ENCODE data around the gene POLR1A.

Gene POLR1A

DNA sequence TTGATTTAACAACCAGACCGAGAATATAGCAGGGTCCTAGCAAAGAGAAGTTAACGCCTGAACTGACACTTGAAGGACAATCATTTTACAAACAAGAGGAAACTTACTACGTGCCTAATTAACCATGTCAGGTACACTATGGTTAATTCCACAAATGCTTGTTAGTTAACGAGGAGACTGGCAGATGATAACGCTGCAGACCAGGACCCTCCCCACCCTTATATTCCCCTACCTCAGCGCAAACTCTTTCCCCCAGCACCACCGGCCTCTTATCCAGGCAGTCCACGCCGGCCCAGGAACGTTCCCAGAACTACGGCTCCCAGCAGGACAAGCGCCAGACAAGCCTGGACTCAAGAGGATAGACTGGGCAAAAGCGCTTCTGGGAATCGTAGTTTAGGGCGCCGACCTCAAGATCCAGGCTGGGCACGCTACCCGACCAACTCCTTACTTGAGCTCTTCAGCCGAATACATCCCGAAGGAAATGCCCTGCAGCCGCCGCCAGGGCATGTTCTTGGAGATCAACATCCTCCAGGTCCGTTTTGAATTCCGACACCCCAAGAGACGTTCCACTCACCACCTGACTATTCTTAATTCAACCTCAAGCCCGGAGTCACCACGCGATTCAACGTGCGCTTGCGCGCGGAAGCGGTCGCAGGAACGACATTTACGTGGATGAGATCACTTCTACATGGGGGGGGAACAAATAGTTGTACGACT is at the start of gene POLR1A:
Gene POLR1A, minus strand, starts transcription at position 635 of the 717 bp plus-strand sequence. Its CDS starts 110 bp downstream, at position 525.
- peak; percentile 68 to 70 for DNase-seq (ENCODE audit: low read depth in 2 of 2)

DNA sequence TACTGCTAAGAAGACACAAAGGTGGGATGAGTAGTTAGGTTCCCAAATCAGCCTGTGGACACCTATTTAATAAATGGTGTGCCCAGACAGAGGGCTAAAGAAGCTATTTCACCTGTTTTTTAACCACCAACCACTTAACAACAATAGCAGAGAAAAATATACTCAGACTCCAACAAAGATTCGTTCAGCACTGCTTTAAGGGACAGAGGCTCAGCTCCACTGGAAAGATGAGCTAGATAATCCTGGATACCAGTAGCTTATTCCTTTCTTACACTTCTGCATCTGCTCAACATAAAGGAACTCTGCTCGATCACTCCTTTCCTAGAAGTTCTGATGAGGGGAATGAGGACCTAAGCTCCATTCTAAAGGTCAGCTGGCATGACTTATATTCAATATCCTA is 44.8 kb upstream of the POLR1A start:
- DNase-seq (ENCODE audit: low read depth in 2 of 2) = no peak

DNA sequence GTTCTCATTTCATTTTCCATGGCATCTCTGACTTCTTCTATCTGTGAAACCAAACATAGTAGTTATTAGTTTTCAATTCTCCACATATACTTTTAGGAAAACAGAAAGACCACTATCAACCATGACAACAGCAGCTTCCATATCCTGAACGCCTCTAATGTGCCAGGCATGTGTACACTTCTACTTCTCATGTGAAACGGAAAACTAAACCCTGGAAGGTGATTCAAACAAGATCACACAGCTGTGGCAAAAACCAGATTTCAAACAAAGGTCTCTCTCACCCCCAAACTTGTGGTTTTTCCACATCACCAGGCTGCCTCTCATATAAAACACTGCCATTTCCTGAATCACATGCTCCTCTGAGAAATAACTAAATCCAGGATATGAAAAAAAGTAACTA is 42.1 kb upstream of the POLR1A start:
- no peak for DNase-seq (ENCODE audit: low read depth in 2 of 2)

DNA sequence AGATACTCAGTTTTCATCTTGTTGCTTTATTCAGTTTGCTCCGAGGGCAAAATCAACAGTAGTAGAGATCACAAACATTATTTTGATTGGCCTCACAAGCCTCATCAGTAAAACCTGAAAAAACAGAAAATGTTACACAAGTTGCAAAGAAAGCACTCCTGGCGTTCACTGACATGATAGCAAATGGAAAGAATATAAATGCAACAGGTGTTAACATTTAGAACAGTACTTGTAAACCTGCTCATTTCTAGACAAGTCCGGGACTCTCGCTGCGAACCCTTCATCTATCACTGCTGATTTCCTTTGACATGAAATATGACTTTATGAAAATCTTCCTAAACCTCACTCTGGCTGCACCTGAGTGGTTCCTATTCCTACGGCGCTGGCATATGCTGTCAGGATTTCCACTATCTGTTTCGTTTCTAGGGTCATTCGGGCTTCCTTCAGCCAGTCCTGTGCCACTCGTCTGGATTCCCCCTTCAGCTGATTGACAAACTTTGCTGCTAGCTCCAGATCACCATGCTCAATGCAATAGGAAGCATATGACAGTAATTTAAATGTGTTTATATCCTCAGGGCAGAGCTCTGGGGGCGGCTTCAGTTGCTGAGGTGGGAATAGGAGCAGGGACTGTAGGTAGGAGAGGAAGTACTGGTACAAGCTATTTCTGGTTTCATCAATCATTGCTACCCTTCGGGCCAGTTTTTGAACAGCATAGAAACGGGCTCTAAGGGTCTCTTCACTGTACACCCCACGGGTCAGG is 38.4 kb upstream of the POLR1A start:
- DNase-seq (ENCODE audit: low read depth in 2 of 2) = no peak

DNA sequence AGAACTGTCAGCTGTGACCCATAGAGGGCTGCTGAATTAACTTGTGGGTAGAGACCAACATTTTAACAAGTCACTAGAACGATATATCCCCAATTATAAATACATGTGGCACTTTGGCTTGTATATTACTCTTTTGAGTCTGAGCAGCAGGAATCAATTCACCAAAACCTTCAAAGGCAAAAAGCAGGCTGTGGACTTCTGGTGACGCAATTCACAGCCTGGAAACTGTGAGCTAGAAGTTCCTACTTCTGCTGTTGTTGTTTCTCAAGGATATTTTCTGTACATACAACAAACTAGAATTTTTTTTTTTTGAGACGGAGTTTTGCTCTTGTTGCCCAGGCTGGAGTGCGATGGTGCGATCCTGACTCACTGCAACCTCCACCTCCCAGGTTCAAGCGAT is 37.6 kb upstream of the POLR1A start:
- no peak for DNase-seq (ENCODE audit: low read depth in 2 of 2)

DNA sequence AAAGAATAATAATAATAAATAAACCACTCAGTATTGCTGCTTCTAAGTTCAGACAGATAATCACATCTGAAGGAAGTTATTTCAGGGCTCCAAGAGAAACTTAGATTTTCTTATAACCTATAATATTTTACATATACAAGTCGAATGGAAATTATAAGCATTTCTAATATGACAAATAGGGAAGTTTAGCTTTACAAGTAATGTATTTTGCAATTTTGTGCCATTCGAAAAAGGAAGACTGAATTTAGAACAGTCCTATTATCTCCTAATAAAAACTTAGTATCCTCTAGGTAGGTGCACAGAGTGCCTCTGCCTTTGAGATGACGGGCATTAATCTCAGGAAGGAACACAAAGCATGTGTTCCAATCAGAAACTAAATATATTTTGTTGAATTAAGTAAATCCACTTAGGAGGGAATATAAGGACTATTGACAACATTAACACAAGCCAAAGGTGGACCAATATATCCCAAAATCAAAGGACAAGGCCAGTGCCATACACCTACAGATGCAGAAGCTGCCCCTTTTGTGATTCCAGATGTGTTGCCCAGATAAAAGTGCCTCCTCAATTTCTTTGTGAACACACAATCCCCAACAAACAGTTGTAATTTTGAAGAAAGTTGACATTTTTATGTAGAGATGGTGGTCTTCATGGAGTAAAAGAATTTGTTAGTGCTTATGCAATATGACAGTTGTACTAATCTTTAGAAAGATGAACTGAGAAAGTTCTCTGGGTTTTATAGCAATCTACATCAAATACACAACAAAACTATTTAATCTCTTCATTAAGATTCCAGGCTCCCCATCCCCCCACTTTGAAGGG is 37.0 kb upstream of the POLR1A start:
- DNase-seq (ENCODE audit: low read depth in 2 of 2) = no peak

DNA sequence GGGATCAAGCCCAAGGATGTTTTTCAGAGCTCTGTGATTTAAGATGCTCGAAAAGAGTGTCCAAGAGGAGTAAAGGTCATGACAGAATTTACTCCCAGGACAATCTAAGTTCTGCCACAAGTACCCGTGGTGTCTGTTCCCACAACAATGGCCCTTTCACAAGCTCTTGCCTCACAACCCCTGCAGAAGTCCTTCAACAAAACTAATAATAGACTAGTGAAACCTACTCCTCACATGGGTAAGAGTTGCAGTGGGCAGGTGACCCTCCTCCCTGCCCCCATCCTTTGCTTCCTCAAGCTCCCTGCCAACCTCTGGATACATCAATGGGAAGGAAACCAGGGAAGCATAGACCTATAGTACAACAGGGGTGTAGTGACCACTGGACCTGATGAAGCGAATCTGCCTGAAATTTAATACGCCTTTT is 35.3 kb upstream of the POLR1A start:
- no peak for DNase-seq (ENCODE audit: low read depth in 2 of 2)

DNA sequence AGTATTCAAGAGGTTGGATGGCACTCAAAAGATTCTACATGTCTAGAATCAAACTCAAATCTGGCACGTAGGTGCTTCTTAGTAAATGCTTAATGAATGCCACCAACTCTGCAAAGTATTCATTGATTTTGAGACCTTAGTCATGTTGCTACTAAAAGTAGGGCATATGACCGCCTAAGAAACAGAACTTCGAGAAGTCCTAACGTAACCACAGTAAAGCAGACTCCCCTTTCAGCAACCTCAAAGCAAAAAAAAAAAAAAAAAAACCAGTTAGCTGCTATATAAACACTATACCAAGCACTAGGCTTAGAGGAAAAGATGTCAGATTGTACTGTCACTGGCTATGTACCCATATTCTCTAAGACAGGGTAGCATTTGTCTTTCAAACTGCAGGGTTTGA is 34.3 kb upstream of the POLR1A start:
- no peak for DNase-seq (ENCODE audit: low read depth in 2 of 2)

DNA sequence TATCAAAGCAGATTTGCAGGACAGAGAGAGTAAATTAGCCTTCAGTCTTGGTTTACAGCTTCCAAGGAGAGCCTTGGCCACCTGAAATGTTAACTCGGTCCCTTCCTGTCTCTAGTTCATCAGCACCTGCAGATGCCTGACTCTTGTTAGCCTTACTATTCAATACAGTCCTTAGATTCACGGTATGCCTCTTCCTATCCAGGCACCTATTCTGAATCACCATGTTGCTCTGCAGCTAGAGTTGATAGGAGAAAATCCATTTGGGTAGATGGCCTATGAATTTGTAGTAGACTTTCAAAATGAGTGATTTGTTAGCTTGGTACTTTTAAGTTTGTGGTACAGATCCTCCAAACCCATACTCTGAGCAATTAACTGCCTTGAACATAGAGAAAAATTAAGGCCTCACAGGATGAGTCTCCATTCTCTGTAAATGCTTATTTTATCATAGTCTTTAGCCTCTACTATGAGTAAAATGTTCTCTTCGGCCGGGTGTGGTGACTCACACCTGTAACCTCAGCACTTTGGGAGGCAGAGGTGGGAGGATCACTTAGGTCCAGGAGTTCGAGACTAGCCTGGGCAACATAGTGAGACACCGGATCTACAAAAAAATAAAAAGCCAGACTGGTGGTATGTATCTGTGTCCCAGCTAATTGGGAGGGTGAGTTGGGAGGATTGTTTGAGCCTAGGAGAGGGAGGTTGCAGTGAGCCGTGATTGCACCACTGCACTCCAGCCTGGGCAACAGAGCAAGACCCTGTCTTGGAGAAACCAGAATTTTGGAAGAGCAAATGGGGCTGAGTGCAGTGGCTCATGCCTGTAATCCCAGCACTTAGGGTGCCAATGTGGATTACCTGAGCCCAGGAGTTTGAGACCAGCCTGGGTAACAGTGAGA is 33.3 kb upstream of the POLR1A start:
- DNase-seq (ENCODE audit: low read depth in 2 of 2) = no peak

DNA sequence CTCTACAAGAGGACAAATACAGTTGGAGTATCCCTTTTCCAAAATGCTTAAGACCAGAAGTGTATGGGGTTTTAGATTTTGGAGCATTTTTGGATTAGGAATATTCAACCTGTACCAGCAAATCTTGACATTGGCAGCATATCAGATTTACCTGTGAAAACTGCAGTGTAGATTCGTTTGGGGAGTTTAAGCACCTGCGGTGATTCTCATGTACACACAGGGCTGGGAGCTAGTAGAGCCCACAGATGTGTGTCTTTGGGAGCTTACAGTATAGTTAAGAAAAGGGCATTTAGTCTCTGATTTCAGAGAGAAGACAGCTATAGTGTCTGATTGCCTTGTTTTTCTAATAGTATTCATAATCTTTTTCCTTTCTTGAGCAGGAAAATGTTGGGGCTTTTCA is 30.5 kb upstream of the POLR1A start:
- DNase-seq (ENCODE audit: low read depth in 2 of 2) = no peak

DNA sequence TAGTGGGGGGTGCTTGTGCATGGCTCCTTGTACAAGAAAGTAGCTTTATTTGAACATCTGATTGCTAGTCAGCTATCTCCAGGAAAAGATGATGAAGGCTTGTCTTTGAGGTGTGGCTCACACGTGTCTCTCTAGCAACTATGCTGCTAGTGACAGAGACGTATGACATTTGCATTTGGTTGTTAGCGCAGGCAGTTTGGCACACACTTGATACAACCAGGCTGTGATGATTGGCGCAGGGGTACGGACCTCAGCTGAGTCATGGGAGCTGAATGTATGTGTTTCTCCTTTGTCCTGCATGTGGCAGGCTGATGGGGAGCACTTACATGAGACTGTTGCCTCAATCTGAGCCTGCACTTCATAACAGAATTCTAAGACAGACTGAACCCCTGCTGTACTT is 30.0 kb upstream of the POLR1A start:
- DNase-seq (ENCODE audit: low read depth in 2 of 2) = no peak

DNA sequence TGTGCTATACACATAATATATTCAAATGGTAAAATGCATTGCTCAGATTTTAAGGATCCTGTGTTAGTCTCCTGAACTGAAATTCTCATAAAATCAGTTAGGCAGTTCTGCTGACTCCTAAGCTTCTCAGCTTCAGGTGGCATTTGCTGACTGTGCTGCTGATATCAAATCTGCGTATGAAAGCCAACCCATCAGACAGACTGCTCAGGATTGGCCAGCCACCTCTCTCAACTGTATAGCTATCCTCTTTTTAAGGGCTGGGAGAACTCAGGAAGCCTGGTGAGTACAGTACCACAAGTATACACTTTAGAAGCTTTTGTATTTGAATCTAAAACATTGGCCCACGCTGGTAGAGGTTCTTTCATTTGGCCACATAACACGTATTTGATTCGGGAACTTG is 29.0 kb upstream of the POLR1A start:
- no peak for DNase-seq (ENCODE audit: low read depth in 2 of 2)

DNA sequence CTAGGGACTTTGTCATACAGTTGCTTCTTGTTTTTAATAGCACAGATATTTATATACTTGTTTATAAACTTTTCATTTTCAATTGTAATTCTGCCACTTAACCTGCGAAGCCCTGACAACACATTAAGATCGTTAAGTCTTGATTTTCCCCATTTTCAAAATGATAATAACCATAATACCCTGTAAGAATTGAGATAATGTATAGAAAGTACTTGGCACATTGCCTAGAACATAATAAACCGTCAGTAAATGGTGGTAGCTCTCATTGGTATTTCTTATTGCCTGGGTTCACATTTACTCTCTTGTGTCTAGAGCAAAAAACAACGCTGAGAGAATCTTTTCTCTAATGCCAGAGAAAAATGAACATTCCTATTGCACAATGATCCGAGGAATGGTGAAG is 19.0 kb upstream of the POLR1A start:
- no peak for DNase-seq (ENCODE audit: low read depth in 2 of 2)

DNA sequence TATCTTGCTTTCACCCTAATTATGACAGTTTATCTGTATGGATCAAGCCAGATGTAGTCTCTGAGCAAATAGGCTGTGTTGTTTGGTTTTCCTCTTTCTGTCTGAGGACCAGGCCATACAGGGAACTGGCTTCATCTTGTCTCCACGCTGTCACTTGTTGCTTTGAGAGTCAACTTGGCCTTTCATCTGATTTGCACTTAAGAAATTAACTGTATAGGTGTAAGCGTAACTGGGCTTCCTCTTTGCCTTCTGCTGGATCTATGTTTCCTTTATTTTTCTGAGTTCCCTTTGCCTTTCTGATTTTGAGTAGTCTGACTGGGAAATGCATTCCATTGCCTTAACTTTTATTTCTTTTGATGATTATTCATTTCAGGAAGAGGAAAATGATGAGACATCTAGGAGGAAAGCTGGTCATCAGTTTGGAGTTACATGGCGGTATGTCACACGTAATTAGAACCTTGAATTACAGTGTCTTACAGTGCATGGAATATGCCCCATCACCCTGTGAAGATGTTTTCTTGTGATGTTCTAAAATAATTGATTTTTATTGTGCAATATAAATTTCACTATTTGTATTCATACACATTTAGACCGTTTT is 17.7 kb upstream of the POLR1A start:
- no peak for DNase-seq (ENCODE audit: low read depth in 2 of 2)

DNA sequence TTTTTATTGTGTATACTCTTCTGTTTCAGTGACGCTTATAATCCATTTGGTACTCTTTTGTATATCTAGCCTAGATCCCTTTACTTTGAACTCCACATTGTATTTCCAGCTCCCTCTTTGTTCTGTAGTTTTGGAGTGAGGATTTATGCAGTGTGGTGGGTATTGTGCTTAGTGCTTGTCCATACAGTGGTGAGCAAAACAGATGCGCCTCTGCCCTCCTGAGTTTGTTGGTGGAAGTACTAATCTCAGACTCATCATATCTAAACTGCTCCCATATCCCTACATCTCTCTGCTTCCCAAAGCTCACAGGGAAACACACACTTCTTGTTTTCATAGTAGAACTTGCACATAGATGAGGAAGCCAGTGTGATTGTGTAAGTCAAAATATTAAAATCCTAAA is 12.4 kb upstream of the POLR1A start:
- DNase-seq (ENCODE audit: low read depth in 2 of 2) = no peak

DNA sequence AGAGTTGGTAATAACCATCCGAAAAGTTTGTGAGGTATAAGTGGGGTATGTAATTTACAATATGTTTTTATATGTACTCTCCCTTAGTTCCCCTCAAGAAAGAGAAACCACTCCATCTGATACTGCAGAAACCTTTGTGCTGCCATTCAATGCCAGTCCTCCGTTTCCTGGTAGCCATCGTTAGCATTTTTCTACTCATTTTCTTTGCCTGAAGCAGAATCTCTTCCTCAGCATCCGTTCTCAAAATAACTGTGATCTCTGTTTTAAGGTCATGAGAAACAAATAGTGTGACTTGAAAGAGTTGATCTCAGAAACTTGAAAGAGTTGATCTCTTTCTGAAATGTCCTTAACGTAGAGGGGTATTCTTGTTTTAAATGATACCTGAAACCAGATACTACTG is 1.3 kb upstream of the POLR1A start:
- DNase-seq (ENCODE audit: low read depth in 2 of 2) = no peak

DNA sequence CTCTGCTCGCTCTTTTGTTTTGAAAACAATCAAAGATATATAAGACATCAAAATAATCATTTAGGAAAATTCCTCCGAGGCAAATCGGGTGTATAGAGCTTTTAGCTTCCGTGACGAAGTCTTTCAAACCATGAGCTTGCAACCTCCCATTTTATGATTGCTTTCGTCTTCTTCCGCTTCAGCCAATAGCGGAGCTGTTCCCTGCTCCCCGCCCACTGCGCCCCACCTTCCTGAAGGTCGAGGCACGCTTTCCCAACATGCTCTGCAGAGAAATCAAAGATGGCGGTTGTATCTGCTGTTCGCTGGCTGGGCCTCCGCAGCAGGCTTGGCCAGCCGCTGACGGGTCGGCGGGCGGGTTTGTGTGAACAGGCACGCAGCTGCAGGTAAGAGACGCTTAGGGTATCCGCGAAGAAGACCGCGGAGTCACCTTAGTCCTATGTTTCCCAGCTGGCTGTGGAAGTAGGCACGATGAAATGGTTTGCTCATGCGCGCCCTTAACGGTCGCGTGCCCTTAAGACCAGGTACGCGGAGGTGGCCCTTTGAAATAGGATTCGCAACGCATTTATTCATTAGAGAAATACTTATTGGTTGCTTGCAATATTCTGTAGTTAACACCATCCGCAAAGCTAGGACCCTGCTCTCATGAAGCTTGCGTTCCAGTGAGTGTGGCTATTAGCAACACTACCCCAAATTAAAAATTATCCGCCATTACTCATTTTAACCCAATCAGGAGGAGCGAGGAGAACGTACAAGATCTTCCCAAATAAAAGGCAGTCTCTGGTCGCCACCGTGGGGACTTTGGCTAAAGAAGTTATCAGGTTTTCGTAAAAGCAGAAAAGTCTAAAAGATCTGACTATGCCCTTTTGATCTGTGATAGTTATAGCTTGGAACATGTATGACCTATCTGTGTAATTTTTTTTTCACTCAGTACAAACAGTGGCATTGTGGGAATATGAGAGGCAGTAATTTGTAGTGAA is 571 bp upstream of the POLR1A start, which contains the start of gene PTCD3:
Gene PTCD3, plus strand, starts transcription at position 267 of the 977 bp plus-strand sequence. Its CDS starts 13 bp downstream, at position 280.
- peak; percentile 85 to 93 for DNase-seq (ENCODE audit: low read depth in 2 of 2)

DNA sequence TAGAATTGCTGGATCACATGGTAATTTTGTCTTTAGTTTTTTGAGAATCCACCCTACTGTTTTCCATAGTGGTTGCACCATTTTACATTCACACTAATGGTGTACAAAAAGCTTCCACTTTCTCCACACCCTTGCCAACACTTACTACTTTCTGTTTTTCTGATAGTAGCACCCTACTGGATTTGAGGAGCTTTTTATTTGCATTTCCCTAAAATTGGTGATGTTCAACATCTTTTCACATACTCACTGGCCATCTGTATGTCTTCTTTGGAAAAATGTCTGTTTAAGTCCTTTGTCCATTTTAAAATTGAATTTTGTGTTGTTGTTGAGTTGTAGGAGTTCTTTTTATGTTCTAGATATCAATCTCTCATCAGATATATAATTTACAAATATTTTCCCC is 3.5 kb downstream of the POLR1A start:
- no peak for DNase-seq (ENCODE audit: low read depth in 2 of 2)

DNA sequence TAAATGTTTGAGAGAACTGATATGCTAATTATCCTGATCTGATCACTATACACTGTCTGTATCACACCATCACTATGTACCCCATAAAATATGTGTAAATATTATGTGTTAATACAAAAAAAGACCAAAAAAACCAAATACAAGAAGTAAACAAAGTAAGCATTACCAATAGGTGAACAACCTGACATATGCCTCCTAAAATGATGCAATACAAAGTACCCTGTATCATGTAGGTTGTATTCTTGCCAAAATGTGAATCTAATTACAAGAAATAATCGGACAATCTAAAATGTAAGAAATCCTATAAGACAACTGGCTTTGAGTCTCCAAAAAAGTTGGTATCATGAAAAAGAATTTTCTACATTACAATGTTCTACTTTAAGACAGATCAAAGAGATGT is 7.8 kb downstream of the POLR1A start:
- no peak for DNase-seq (ENCODE audit: low read depth in 2 of 2)

All from stimulated activated CD4-positive, alpha-beta T cell treated with anti-CD3 and anti-CD28 coated beads, Interleukin-12 subunit alpha, Interleukin-12 subunit beta, amount 100 ng/mL, for 24 hours (primary cell).